Fibroblast of lung (primary cell): Measurements from ENCODE around the gene CCDC30.

Source experiments
- CTCF ChIP-seq, 2 donors: IDR thresholded peaks in 1 of 2; conservative IDR thresholded peaks in 1 of 2; 1 replicate in 1 of 2; 2 replicates in 1 of 2; pipeline ENCODE4 v1.5.1; 2011 to 2012; ENCODE audit warnings: low read length in 2 of 2, control low read depth in 1 of 2, inconsistent platforms in 1 of 2, low read depth in 1 of 2, mild to moderate bottlenecking in 1 of 2
- EZH2 ChIP-seq: IDR thresholded peaks from 2 replicates; pipeline ENCODE4 v1.5.1; 2012; ENCODE audit warnings: low read length, control low read depth, mild to moderate bottlenecking; ENCODE audit errors: missing control alignments

- TF ChIP-seq CTCF (conservative IDR thresholded peaks at IDR 0.05 in 1 of 2, IDR thresholded peaks at IDR 0.05 in 1 of 2; ENCODE audit: low read depth in 1 of 2, low read length in 2 of 2) = no peak
- TF ChIP-seq EZH2 = no peak
Measured at GRCh38 chr1:42429603-42430002, 33.5 kb upstream of the CCDC30 start.
